LoVo (cell line): ENCODE measurements around the gene ADAMTS15.
"Not testable (repeated sequence)": the region's sequence is repeated elsewhere in the genome, so short reads cannot be mapped to it uniquely, and the experiment has no call there.

Experiments
- DNase-seq: peaks from one replicate; pipeline ENCODE4 v3.0.0-alpha.2; 2016; ENCODE audit warnings: low spot score

Gene ADAMTS15

DNA sequence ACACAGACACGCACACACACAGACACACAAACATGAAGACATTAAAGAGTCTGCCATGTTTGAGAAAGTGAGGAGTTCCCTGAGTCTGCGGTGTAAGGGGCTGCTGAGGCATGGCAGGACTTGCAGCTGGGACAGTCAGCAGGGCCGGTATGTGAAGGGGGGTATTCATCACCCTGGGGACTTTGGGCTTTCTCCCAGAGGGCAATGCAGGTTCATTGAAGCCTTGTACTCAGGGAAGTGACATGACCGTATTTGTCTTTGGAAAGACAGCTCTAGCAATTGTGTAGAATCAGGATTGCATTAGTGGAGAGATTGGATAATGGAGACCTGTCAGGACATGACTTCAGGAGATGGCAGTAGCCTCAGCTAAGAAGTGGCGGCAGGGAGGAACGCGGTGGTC is 10.6 kb upstream of the ADAMTS15 start:
- no peak for DNase-seq

DNA sequence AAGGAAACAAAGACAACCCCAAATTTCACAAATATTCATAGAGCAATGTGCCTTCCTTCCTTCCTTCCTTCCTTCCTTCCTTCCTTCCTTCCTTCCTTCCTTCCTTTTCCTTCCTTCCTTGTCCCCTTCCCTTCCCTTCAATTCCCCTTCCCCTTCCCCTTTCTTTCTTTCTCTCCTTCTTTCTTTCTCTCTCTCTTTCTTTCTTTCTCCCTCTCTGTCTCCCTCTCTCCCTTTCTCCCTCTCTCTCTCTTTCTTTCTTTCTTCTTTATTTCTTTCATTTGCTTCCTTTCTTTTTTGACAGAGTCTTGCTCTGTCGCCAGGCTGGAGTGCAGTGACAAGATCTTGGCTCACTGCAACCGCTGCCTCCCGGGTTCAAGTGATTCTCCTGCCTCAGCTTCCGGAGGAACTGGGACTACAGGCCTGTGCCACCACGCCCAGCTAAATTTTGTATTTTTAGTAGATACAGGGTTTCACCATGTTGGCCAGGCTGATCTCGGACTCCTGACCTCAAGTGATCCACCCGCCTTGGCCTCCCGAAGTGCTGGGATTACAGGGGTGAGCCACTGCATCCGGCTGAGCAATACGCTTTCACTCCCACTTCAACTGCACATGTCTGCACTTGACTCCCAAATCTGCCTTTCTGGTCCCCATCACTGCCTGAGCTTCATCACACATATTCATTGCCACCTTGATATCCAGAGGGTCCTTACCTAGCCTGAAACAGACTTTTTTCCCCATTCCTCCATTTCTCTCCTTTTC is 9.9 kb upstream of the ADAMTS15 start:
- DNase-seq, result not testable (repeated sequence)

- no peak for DNase-seq
Measured at GRCh38 chr11:130439160-130439519, 9.3 kb upstream of the ADAMTS15 start.

DNA sequence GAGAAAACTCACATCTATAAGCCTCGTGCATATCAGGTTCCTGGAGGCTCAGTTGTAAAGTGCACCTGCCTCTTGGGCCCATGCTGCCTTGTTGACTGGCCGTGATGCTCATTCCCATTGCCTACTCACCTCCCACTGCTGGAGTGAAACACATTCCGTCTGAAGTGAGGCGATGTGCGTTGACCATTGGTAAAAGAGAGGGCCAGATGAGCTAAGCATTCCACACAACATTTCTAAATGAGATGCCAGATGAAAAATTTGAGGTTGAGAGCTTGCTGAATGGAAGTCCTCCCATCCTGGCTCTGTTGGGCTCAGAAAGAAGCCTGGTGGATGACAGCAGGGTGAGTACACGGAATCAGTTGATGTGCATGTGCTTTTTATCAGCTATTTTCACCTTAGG is 8.6 kb upstream of the ADAMTS15 start:
- no peak for DNase-seq

GRCh38 chr11:130441719-130442118 is 6.7 kb upstream of the ADAMTS15 start:
- DNase-seq, result no peak

DNA sequence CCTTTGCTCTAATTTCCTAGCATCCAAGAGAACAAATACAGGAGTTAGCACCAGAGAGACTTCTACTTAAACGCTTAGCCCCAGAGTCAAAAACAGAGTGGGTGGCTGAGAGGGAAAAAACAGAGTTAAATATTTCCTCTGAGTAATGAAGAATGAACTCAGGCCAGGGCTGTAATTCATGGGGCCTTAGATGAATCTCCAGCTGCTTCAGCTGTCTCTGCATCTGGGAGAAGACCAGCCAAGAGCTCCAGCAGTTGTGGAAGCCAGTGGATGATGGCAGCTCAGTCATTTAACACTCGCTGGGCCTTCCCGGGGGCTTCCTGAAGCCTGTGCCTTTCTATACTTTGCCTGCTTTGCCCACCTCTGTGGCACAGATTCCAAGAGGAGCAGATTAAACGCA is 5.7 kb upstream of the ADAMTS15 start:
- DNase-seq, result no peak

DNA sequence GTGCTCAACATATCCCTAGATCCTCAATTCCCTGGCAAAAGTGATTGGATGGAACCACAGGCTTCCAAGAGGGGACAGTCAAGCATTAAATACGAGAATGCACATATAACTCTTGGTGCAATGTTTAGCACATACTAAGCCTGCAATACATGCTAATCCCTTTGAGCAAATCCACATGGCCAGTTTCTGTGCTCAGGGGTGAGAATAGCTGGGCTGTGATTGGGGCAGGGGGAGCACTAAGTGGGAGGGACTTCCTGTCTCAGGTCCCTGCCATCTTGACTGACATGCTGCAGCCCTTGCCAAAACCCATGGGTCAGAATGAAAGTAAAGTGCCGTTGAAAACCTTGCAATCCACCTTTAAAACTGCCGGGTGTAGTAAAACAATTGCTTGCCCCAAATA is 2.7 kb upstream of the ADAMTS15 start:
- no peak for DNase-seq

DNA sequence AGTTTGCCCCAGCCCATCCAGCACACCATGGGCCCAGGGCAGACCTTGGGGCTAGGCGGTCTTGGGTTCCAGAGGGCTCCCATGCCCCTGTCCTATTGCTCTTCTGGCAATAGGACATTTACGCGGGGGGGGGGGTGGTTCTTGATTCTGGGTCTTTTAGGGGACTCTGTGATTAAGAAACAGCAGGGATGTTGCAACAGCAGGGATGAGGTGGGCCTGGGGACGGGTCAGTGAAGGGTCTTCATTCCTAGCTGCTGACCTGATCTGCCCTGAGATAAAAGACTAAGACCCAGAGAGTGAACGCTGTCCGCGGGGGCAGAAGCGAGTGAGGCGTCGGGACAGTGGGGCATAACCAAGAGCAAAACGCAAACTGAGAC is 418 bp upstream of the ADAMTS15 start:
- DNase-seq, result no peak

- DNase-seq, result no peak
Measured at GRCh38 chr11:130449310-130449990, 1.0 kb downstream of the ADAMTS15 start.

DNA sequence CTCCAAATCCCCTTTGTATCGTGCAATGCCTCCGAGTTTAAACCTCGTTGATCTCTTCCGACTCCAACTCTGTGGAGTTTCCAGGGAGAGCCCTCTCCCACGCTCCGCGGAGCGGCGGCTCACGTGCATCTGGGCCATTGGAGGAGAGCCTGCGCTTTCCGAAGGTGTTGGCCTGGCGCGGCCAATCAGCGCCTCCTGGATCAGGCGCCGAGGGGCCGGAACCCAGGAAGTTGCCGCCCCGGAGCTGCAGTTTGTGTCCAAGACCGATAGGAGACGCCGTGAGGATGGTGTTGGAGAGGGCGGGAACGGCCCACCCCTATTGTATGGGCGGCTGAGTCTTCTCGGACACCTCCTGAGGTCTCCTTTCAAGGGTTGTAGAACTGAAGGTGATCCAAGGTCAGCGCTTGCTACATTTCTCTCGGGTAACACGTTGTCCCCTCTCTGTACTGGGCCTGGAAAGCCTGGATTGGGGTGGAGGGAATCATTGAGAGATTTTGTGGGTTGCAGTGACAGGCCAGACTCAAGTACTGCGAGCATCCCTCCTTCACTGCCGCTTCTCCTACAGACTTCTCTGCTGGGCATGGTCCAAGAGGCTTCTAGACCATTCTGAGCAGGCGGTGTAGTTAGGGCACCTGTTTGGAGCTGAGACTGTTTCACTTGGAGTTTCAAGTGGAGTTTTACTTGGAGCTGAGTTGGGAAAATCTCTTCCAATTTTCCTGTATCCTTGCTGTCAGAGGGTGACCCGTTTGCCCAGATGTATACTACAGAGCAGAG is 1.7 kb downstream of the ADAMTS15 start:
- no peak for DNase-seq

DNA sequence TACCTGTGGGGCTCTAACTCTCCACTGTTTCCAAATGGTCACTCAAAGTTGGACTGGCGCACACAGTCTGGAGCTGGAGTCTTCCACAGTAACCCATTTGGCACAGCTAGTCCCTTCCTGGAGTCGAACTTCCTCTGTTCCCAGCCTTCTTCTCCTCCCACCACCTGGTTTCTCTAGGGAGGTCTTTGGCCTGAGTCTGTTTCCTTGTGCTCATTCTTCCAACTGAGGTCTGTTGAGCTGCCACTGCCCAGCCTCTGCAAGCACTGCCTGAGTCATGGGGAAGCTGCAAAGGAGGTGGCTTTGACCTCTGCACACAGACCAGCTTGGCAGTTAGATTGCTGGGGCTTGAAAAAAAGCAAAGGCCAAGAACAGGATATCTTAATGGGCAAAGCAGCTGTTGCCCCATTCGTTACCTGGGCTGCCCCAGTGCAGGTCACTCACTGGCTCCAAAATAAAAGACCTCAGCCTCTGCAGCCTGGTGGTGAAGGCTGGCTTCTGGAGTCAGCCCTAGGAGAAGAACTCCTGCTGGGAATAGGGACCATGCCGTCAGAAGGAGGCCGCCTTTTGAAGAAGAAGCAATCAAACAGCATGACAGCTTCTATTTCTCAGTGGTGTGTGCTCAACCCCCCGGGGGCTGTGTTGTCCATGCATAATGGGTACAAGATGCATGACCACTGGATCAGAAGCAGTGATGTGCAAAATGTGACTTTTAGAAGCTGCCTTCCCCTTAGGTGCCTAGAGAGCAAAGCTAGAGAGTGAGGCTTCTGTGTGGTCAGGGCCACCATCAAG is 3.0 kb downstream of the ADAMTS15 start:
- DNase-seq, result no peak

GRCh38 chr11:130452176-130452575 is 3.7 kb downstream of the ADAMTS15 start:
- no peak for DNase-seq

DNA sequence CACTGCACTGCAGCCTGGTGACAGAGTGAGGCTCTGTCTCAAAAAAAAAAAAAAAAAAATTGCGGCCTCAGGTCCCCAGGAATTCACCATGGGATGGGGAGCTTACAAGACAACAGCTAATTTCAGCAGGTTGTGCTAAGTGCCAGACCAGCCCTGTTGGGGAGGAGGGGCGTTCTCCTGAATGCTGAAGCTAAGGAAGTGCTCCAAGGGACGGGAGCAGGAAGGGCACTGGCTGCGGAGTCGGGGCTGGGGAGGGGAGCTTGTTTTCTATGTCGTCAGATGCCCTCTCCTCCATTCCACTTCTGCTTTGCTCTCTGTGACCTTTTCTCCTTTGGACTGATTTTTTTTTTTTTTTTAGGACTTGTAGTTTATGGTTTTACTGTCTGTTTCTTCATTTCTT is 4.5 kb downstream of the ADAMTS15 start:
- no peak for DNase-seq

DNA sequence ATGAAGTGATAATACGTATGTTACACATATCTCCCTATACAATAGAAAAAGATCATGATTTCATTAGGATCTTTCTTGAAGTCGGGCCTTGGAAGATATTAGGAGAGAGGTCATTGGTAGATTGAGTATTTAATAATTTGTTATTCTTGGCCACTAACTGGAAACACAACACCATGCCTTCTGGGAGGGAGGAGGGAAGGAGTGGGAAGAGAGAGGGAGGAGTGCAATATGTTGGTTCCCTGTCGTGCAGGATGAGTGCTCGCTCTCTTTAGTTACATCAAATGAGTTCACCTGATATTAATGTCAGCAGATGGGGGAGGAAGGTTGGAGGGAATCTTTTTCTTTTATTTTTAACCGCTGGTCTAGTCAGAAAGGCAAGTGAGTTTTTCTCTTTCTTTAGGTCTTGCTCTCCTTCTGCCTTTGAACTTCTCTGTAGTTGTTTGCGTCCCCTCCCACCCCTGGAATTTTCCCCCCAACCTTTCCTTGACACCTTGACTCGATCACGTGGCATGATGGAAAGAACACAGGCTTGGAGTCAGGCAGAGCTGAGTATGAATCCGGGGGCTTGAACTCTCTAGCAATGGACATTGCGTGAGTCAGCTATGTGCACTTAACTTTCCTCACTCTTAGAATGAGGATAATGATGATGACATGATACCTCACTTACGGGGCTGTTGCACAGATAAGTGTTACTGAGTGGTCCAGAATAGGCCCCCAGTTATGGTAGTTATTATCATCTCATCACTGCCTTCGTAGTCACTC is 6.2 kb downstream of the ADAMTS15 start:
- no peak for DNase-seq

DNA sequence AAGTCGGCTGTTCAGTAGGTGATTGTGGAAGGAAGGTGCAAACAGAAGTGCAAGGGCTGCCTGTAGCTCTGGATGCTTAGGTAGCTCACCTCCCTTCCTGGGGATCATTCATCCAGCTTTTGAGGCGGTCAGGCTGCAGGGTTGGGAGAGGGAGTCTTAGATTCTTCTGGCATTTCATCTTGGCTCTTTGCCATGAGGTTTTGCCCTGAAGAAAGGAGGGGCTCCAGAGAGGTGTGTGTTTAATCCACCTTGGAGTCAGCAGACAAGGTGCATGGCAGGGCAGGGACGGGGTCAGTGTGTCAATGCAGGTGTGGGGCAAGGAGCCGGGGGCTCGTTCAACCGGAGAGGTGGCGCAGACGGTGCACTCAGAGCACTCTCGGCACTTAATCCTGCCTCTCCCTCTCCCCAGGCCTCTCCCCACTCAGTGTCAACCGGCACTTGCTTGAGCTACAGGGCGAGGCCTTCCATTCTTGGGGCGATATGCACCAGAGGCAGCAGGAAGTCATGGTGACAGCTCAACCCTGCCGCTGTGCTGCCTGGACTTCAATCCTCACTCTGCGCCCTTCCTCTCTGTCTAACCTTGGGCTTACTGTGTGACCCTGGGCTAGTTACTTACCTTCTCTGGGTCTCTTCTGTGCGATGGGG is 7.2 kb downstream of the ADAMTS15 start:
- no peak for DNase-seq

DNA sequence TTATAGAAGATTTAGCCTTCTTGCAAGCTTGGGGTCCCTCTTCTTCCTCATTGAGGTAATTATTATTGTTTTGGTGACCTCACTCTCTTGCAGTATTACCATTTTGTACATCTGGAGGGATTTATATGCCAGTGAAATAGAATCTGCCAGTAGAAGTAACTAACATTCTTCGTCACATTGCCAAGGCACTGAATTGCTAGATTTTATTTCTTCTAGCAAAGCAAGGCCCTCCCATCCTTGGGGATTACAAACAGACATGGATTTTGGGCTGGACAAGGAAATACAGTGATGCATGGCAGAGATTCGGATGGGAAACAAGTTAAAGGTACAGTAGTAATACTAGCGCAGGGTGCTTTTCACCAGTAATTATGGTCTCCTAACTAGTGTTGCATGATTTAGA is 7.8 kb downstream of the ADAMTS15 start:
- no peak for DNase-seq

DNA sequence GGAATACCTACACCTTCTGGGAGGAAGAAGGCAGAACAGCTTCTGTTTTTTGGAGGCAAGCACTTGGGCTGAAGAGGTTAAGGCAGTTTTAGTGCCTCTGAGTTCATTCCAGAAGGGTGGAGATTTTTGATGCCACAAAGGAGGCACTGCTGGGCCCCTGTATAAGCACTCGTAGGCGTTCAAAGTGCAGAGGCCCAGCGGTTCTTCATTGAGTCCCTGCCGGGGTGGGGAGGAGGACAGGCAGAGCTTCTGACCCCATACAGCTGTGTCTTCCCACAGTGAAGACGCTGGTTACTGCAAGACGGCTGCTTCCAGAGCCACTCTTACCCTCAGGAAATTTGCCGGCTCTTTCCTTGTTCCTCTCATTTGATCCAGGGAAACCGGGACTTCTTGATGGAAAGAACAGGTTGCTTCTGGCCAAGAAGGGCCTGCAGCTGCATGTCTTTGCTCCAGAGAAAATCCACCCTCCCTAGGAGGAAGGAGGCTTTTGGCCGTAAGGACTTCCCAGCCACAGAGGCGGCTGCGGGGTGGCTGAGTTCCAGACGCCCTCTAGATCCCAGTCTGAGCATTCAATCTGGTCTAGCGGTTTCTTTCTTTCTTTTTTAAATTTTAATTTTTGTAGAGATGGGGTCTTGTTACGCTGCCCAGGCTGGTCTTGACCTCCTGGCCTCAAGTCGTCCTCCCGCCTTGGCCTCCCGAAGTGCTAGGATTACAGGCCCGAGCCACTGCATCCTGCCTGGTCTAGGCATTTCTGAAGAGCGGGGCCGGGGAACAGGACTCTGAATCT is 9.4 kb downstream of the ADAMTS15 start:
- no peak for DNase-seq

- no peak for DNase-seq
Measured at GRCh38 chr11:130458410-130458729, 9.9 kb downstream of the ADAMTS15 start.

- DNase-seq, result no peak
Measured at GRCh38 chr11:130459521-130459920, 11.1 kb downstream of the ADAMTS15 start.

GRCh38 chr11:130462101-130462885 is 13.8 kb downstream of the ADAMTS15 start:
- DNase-seq, result no peak
